CD4-positive, alpha-beta T cell (primary cell): ENCODE measurements around the gene ITGA11. TPM values are rescaled to one million over a fixed set of nuclear protein-coding genes. Genes with fewer than 3 reads are reported as not detected.

ENCODE experiments used
- ATAC-seq: fragments of 200-7000 bp; cut with Tn5 transposase; one replicate; pipeline ENCODE4 v1.10.0; 2022; ENCODE audit warnings: mild to moderate bottlenecking; ENCODE audit not compliant: poor library complexity
- CTCF ChIA-PET: fragments of 350-600 bp; sonication (Branson Sonifier 250); formaldehyde crosslinking; loops from one replicate; lab custom pipeline; 2021; ENCODE audit warnings: antibody characterized with exemption, inconsistent platforms; lab: Charles Lee
- POLR2A ChIA-PET: fragments of 350-600 bp; sonication (Branson Sonifier 250); formaldehyde crosslinking; loops from one replicate; lab custom pipeline; 2021; ENCODE audit warnings: antibody characterized with exemption, inconsistent platforms; lab: Charles Lee
- DNase-seq, 14 experiments: peaks; one replicate each; pipeline ENCODE4 v3.0.0-alpha.2; 2013 to 2020; ENCODE audit warnings: mixed read lengths in 2 of 14
- H3K27ac ChIP-seq, 2 donors: one replicate each; pipeline versions ENCODE4 v1.5.1 to v1.7.0; 2013; ENCODE audit warnings: low read length in 2 of 2, low read depth in 1 of 2, mild to moderate bottlenecking in 1 of 2
- H3K27me3 ChIP-seq, 2 experiments: 1 replicate in 1 of 2; 2 replicates in 1 of 2; pipeline versions ENCODE4 v1.6.1 to v1.7.0; 2013; ENCODE audit warnings: low read length in 2 of 2, control low read depth in 1 of 2, mild to moderate bottlenecking in 1 of 2, moderate library complexity in 1 of 2; ENCODE audit not compliant: insufficient read depth in 2 of 2, control insufficient read depth in 1 of 2
- H3K36me3 ChIP-seq: one replicate; pipeline ENCODE4 v1.6.1; 2013; ENCODE audit warnings: low read length, control low read depth; ENCODE audit not compliant: insufficient read depth
- H3K4me1 ChIP-seq: one replicate; pipeline ENCODE4 v1.6.1; 2013; ENCODE audit warnings: low read length, control low read depth; ENCODE audit not compliant: insufficient read depth
- H3K4me3 ChIP-seq: one replicate; pipeline ENCODE4 v1.5.1; 2013; ENCODE audit warnings: mild to moderate bottlenecking, low read length, moderate library complexity
- H3K9me3 ChIP-seq, 2 experiments: 1 replicate in 1 of 2; 2 replicates in 1 of 2; pipeline versions ENCODE4 v1.6.1 to v1.7.0; 2013; ENCODE audit warnings: low read length in 2 of 2, mild to moderate bottlenecking in 2 of 2, control low read depth in 1 of 2, moderate library complexity in 1 of 2; ENCODE audit not compliant: control insufficient read depth in 1 of 2, insufficient read depth in 1 of 2
- H3K27ac Mint-ChIP-seq: one replicate; pipeline ENCODE4 v1.8.0; 2020; ENCODE audit warnings: mixed read lengths
- H3K27me3 Mint-ChIP-seq: one replicate; pipeline ENCODE4 v1.8.0; 2021; ENCODE audit warnings: mixed read lengths
- H3K36me3 Mint-ChIP-seq: one replicate; pipeline ENCODE4 v1.8.0; 2021; ENCODE audit warnings: low read depth, mixed read lengths
- H3K4me1 Mint-ChIP-seq: one replicate; pipeline ENCODE4 v1.8.0; 2021; ENCODE audit warnings: low read depth, mixed read lengths
- H3K4me3 Mint-ChIP-seq: one replicate; pipeline ENCODE4 v1.8.0; 2020; ENCODE audit warnings: mild to moderate bottlenecking, mixed read lengths
- H3K9me3 Mint-ChIP-seq: one replicate; pipeline ENCODE4 v1.8.0; 2020; ENCODE audit warnings: mixed read lengths
- CTCF ChIP-seq: fragments of 200-600 bp; IDR thresholded peaks from one replicate; pipeline ENCODE4 v1.8.0; 2022; ENCODE audit warnings: antibody characterized with exemption, mild to moderate bottlenecking
- intact Hi-C, 2 experiments: fragments of 100-400 bp; cut with DNase I in 1 of 2; cut with micrococcal nuclease in 1 of 2; formaldehyde crosslinking; loops; one replicate each; pipeline versions ENCODE4 v1.15.1 to v1.9.0; 2023 to 2025; cut with DNase I, micrococcal nuclease
- total RNA-seq, 174 experiments: library from RNA in 2 of 174; stranded (reverse) in 2 of 174; gene quantifications; one replicate each; pipeline ENCODE4 v1.2.3 and lab custom pipeline; 2021 to 2026

ITGA11 gene
- total RNA-seq, 2 experiments from 2014 or later, result 0.08 to 0.20 TPM

GRCh38 chr15:68271854-68272471 is 160.0 kb downstream of the ITGA11 start:
- H3K27me3 ChIP-seq, result peaks cover 0 to 4% of the 10 kb centered on the region in 2 experiments
- no peaks in the 10 kb centered on the region for H3K9me3 ChIP-seq
- Mint-ChIP-seq H3K27me3 (peaks cover 14% of the 10 kb centered on the region), H3K4me3 (no peak overlapping the region), H3K27ac (no peak overlapping the region), H3K9me3 (no peaks in the 10 kb centered on the region), H3K4me1 (peaks cover 9% of the 10 kb centered on the region), H3K36me3 (no peaks in the 10 kb centered on the region)
- no peaks in the 10 kb centered on the region for H3K36me3 ChIP-seq
- no peak for TF ChIP-seq CTCF
- H3K4me3 ChIP-seq, result no peak overlapping the region
- ATAC-seq, result no peak
- intact Hi-C loops, result loop anchor here in 1 of 2 experiments (10.0 kb wide), 1 partner anchor 543 kb away; no protein-coding TSS in a partner anchor
- no peak for DNase-seq
- CTCF ChIA-PET, result no interaction called here
- no peak overlapping the region for H3K27ac ChIP-seq
- H3K4me1 ChIP-seq, result peaks cover 6% of the 10 kb centered on the region
- POLR2A ChIA-PET, result no interaction called here

- intact Hi-C loops, result no loop called here
- Mint-ChIP-seq H3K27me3 (peaks cover 35% of the 10 kb centered on the region), H3K4me1 (no peaks in the 10 kb centered on the region), H3K36me3 (no peaks in the 10 kb centered on the region), H3K27ac (no peak overlapping the region), H3K9me3 (no peaks in the 10 kb centered on the region), H3K4me3 (no peak overlapping the region)
- no peaks in the 10 kb centered on the region for H3K36me3 ChIP-seq
- no peak for TF ChIP-seq CTCF
- H3K4me1 ChIP-seq, result no peaks in the 10 kb centered on the region
- H3K9me3 ChIP-seq, result no peaks in the 10 kb centered on the region
- H3K27ac ChIP-seq, result no peak overlapping the region
- DNase-seq (no peak), ATAC-seq (no peak)
- CTCF ChIA-PET, result interaction anchor here (0.7 to 1.0 kb wide), 3 partner anchors 38 to 971 kb away, joined by 3 to 4 read pairs (median 4); no protein-coding TSS in a partner anchor
- H3K27me3 ChIP-seq, result peaks cover 5 to 13% of the 10 kb centered on the region in 2 experiments
- POLR2A ChIA-PET, result interaction anchor here (1.1 kb wide), 1 partner anchor 9 kb away, joined by 3 read pairs; the partner anchor contains the start of gene FEM1B
- H3K4me3 ChIP-seq, result no peak overlapping the region
Observed at GRCh38 chr15:68268405-68268804, 163.6 kb downstream of the ITGA11 start.

GRCh38 chr15:68265674-68266073 is 166.3 kb downstream of the ITGA11 start:
- Mint-ChIP-seq H3K9me3 (no peaks in the 10 kb centered on the region), H3K36me3 (no peaks in the 10 kb centered on the region), H3K27ac (no peak overlapping the region), H3K4me3 (no peak overlapping the region), H3K4me1 (no peaks in the 10 kb centered on the region), H3K27me3 (peaks cover 46% of the 10 kb centered on the region)
- no peak for TF ChIP-seq CTCF
- Histone ChIP-seq H3K9me3 (no peaks in the 10 kb centered on the region), H3K4me1 (no peaks in the 10 kb centered on the region), H3K27ac (no peak overlapping the region), H3K4me3 (no peak overlapping the region), H3K36me3 (no peaks in the 10 kb centered on the region), H3K27me3 (peaks cover 5 to 18% of the 10 kb centered on the region in 2 experiments)
- ATAC-seq (no peak), DNase-seq (no peak)
- ChIA-PET POLR2A (no interaction called here), CTCF (no interaction called here)
- intact Hi-C loops, result no loop called here
